ENCODE measurements around the gene NVL. TPM values are rescaled to one million over a fixed set of nuclear protein-coding genes. Genes with fewer than 3 reads are reported as not detected.

The NVL gene
- total RNA-seq, 1 experiment from 2014 or later: 21.9 TPM

DNA sequence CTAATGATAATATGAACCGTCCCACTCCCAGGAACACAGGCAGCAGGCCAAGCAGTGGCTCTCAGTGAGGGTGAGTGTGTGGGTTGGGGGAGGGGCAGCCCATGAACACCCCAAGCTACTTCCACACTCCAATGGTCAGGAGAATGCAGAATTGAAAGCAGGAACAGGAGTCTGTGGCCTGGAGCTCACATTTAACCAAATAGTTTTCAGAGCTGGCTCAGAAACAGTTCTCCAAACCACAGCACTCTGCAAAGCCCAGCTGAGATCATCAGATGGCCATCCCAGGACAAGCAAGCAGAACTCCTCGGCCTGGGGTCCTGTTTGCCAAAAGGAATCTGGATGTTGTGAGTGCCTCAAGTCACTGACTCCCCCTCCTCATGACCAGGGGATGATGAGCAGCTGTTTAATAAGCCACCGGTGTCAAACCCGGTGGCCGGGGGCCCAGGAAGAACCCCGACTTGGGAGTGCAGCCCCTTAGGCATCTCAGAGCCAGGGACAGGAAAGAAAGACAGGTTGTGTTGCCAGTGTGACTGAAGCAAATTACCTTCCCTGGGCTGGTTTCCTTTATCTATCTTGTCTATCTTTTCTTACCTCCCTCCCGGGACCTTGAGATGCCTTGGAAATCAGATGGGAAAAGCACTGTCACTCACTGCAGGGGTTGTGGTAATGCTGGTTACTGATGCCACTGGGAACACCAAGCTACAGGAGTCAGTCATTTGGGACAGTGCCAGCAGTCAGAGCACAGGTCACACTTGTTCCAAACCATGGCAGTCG lies 126.5 kb downstream of the NVL start:
- DNase-seq (ENCODE audit: low read depth, low spot score) (no peak), ATAC-seq (no peak)
- Histone ChIP-seq H2AFZ (ENCODE audit: low read depth, low read length, poor library complexity, severe bottlenecking) (no peak overlapping the region), H3K9me2 (ENCODE audit: insufficient read depth) (no peaks in the 10 kb centered on the region), H3K79me2 (ENCODE audit: insufficient read depth, low read length) (no peaks in the 10 kb centered on the region), H3K36me3 (ENCODE audit: control insufficient read depth in 1 of 2, insufficient read depth in 2 of 2, low read length in 2 of 2) (no peaks in the 10 kb centered on the region), H3K9me3 (ENCODE audit: control insufficient read depth in 1 of 2, insufficient read depth in 1 of 2, low read depth in 1 of 2, low read length in 2 of 2) (no peaks in the 10 kb centered on the region), H3K27me3 (ENCODE audit: insufficient read depth, low read length) (no peaks in the 10 kb centered on the region), H3K4me2 (ENCODE audit: low read length) (no peak overlapping the region), H4K20me1 (ENCODE audit: insufficient read depth) (no peaks in the 10 kb centered on the region), H3K4me1 (ENCODE audit: control insufficient read depth in 1 of 2, insufficient read depth in 2 of 2, low read length in 2 of 2) (peaks cover 10 to 18% of the 10 kb centered on the region in 2 experiments), H3K9ac (ENCODE audit: low read length) (no peak overlapping the region), H3K27ac (ENCODE audit: low read depth, low read length) (no peak overlapping the region), H3K4me3 (replicated peaks in 1 of 2; ENCODE audit: low read depth in 1 of 2, low read length in 2 of 2) (no peak overlapping the region)
- POLR2A ChIA-PET: interaction anchor here (0.7 kb wide), 1 partner anchor 496 kb away, joined by 3 read pairs; no protein-coding TSS in a partner anchor
- TF ChIP-seq POLR2A (IDR thresholded peaks at IDR 0.05; ENCODE audit: borderline replicate concordance, extremely low read depth, insufficient read depth, insufficient read length) (no peak), FOSL1 (IDR thresholded peaks at IDR 0.05; ENCODE audit: low read depth) (no peak), POLR2AphosphoS5 (IDR thresholded peaks at IDR 0.05; ENCODE audit: low read depth, low read length) (no peak), RAD21 (IDR thresholded peaks at IDR 0.05; ENCODE audit: low read depth) (no peak), SRF (IDR thresholded peaks at IDR 0.05; ENCODE audit: low read depth) (no peak), EGR1 (IDR thresholded peaks at IDR 0.05; ENCODE audit: low read depth) (no peak), SIN3A (IDR thresholded peaks at IDR 0.05; ENCODE audit: low read depth) (no peak), EZH2 (IDR thresholded peaks at IDR 0.05) (no peak), EZH2phosphoT487 (IDR thresholded peaks at IDR 0.05; ENCODE audit: borderline replicate concordance) (no peak)
- TF ChIP-seq, protein P1, sequence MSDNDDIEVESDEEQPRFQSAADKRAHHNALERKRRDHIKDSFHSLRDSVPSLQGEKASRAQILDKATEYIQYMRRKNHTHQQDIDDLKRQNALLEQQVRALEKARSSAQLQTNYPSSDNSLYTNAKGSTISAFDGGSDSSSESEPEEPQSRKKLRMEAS (IDR thresholded peaks at IDR 0.05): no peak
- RAD21 ChIA-PET (ENCODE audit: low non-redundant PET in 1 of 2, low total read pairs in 2 of 2, uncharacterized antibody in 2 of 2, unreplicated experiment in 2 of 2): interaction anchor here in 1 of 2 experiments (0.5 kb wide), 1 partner anchor 51 kb away, joined by 4 read pairs; no protein-coding TSS in a partner anchor
- CTCF ChIA-PET: no interaction called here
- no TSS peak for BruUV-seq (replicated peaks)
- intact Hi-C loops (cut with micrococcal nuclease): no loop called here

- no peaks in the 10 kb centered on the region for H3K9me3 ChIP-seq (ENCODE audit: control insufficient read depth in 1 of 2, insufficient read depth in 1 of 2, low read depth in 1 of 2, low read length in 2 of 2)
- POLR2A ChIA-PET: no interaction called here
- H3K36me3 ChIP-seq (ENCODE audit: control insufficient read depth in 1 of 2, insufficient read depth in 2 of 2, low read length in 2 of 2): no peaks in the 10 kb centered on the region
- intact Hi-C loops (cut with micrococcal nuclease): no loop called here
- no peaks in the 10 kb centered on the region for H4K20me1 ChIP-seq (ENCODE audit: insufficient read depth)
- CTCF ChIA-PET: no interaction called here
- RAD21 ChIA-PET (ENCODE audit: low non-redundant PET in 1 of 2, low total read pairs in 2 of 2, uncharacterized antibody in 2 of 2, unreplicated experiment in 2 of 2): interaction anchor here in 1 of 2 experiments (0.7 kb wide), 1 partner anchor 33 kb away, joined by 4 read pairs; no protein-coding TSS in a partner anchor
- peaks cover 10 to 18% of the 10 kb centered on the region in 2 experiments for H3K4me1 ChIP-seq (ENCODE audit: control insufficient read depth in 1 of 2, insufficient read depth in 2 of 2, low read length in 2 of 2)
- H3K4me2 ChIP-seq (ENCODE audit: low read length): no peak overlapping the region
- no peak overlapping the region for H3K27ac ChIP-seq (ENCODE audit: low read depth, low read length)
- no peak overlapping the region for H3K4me3 ChIP-seq (replicated peaks in 1 of 2; ENCODE audit: low read depth in 1 of 2, low read length in 2 of 2)
- H3K79me2 ChIP-seq (ENCODE audit: insufficient read depth, low read length): no peaks in the 10 kb centered on the region
- BruUV-seq (replicated peaks): no TSS peak
- no peak for ATAC-seq
- no peak for DNase-seq (ENCODE audit: low read depth, low spot score)
- H3K9ac ChIP-seq (ENCODE audit: low read length): no peak overlapping the region
- H2AFZ ChIP-seq (ENCODE audit: low read depth, low read length, poor library complexity, severe bottlenecking): no peak overlapping the region
- H3K9me2 ChIP-seq (ENCODE audit: insufficient read depth): no peaks in the 10 kb centered on the region
- H3K27me3 ChIP-seq (ENCODE audit: insufficient read depth, low read length): no peaks in the 10 kb centered on the region
- no peak for TF ChIP-seq RAD21 (IDR thresholded peaks at IDR 0.05; ENCODE audit: low read depth)
- TF ChIP-seq ELF1 (IDR thresholded peaks at IDR 0.05; ENCODE audit: borderline replicate concordance, low read depth): no peak
- no peak for TF ChIP-seq REST (IDR thresholded peaks at IDR 0.05; ENCODE audit: low read depth)
- no peak for TF ChIP-seq CBX3 (IDR thresholded peaks at IDR 0.05; ENCODE audit: low read depth)
- no peak for TF ChIP-seq SRF (IDR thresholded peaks at IDR 0.05; ENCODE audit: low read depth)
- no peak for TF ChIP-seq SIN3A (IDR thresholded peaks at IDR 0.05; ENCODE audit: low read depth)
- TF ChIP-seq ZFX (IDR thresholded peaks at IDR 0.05): no peak
- TF ChIP-seq FOSL1 (IDR thresholded peaks at IDR 0.05; ENCODE audit: low read depth): no peak
- no peak for TF ChIP-seq POLR2A (IDR thresholded peaks at IDR 0.05; ENCODE audit: borderline replicate concordance, extremely low read depth, insufficient read depth, insufficient read length)
- TF ChIP-seq YY1 (IDR thresholded peaks at IDR 0.05; ENCODE audit: extremely low read depth, insufficient replicate concordance, low read depth, low read length): no peak
These were observed 128.1 kb downstream of the NVL start for GRCh38 chr1:224201853-224202252.

Measured in HCT116 (cell line).